ENCODE measurements around the gene SPAG16. TPM values are rescaled to one million over a fixed set of nuclear protein-coding genes. Genes with fewer than 3 reads are reported as not detected.
A peak's percentile ranks its signal among the peaks of the same experiment; 100 is the strongest.

Gene SPAG16
- polyA plus RNA-seq, 4 donors = 52.3 to 69.7 (median 66.3) TPM

DNA sequence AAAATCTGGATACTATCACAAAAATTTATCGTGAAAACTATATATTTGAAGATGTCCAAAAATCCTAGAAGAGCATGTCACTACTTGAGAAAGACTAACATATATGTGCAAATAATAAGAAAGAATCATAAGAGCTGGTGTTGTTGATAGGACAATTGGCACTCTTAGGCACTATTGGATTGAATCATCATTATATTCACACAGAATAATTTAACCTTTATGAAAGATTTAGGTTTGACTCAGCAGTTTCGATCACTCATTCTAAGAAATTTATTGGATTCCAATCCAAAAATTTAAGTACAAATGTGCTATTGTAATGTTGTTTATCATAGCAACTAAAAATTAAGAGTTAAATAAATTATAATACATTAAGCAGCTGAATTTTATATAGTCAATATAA, 503.6 kb downstream of the SPAG16 start:
- no peak for DNase-seq (ENCODE audit: low read depth in 4 of 4, low spot score in 2 of 4)

DNA sequence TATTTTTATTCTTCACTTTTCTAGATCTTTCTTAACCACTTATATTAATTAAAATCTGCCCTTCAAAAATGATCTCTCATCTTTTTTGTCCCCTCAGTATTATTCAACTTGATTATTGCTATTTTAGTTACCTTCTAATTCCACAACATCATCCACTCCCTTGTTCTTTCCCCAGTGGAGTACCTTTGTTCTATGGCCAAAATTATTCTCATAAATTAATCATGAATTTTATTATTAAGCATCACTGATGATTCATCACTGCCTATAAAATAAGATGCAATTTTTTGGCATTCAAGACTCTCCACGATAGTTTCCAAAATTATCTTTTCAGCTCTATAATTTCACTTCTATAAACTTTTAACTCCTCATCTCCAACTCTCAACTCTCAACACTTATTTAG, 505.7 kb downstream of the SPAG16 start:
- no peak for DNase-seq (ENCODE audit: low read depth in 4 of 4, low spot score in 2 of 4)

DNA sequence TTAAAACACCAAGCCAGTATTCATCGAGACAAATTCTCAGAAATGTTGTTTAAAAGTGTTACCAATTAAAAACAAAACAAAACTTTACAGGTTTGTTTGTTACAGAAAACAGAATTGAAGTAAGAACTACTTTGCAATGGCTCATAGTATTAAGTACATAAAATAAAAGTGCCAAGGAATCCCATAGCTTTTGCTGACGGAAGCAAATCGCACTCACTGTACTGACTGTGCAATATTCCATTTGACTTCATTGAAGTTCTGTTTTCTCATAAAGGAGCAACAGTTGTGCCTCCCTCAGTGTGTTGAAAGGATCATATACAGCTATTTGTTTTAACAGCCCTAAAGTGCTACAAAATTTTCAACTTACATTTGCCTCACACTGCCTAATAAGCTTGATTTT, 507.8 kb downstream of the SPAG16 start:
- DNase-seq (ENCODE audit: low read depth in 4 of 4, low spot score in 2 of 4) = no peak

DNA sequence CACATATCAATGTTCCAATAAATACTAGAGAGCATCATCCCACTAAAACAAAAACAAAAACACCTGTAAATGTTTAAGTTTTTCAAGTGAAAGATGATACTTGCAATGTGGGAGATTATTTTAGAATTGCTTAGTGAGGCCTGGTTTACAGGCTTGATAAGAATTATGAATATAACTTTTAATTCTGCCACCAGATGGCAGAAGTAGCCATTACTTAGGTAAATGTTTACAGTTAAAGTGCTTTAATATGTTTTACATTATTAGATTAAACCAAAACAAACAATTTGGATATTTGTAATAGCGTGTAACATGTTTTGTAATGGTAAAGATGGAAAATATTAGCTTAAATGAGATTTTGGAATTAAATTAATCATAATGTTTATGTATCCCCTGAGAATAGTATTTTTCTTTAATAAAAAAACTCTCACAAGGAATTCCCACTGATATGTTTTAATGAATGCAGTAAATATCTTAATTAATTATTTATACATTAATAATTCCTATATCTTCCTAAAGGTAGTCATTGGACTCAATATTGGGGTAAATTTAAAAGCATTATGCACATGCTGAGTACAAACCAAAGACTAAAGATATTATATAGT, 522.0 kb downstream of the SPAG16 start:
- peak in 1 of 4 donors; percentile 9 for DNase-seq (ENCODE audit: low read depth in 4 of 4, low spot score in 2 of 4)

DNA sequence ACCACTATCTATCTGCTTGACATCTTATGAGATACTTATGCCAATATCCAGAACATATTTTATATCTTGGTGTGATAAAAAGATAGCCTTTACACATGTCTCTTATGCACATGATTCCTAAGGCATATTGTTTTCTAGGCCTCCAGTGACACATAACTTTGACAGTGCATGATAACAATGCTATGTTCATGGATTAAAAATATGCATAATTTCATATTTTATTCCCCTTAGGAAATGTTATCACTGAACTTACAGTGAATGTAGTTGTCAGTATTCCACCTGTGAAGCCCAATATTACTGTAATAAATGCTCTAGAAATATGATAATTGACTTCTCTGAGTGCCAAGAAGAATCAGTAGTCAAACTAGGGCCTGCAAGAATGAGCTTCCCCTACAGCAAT, 532.3 kb downstream of the SPAG16 start:
- DNase-seq (ENCODE audit: low read depth in 4 of 4, low spot score in 2 of 4) = no peak

DNA sequence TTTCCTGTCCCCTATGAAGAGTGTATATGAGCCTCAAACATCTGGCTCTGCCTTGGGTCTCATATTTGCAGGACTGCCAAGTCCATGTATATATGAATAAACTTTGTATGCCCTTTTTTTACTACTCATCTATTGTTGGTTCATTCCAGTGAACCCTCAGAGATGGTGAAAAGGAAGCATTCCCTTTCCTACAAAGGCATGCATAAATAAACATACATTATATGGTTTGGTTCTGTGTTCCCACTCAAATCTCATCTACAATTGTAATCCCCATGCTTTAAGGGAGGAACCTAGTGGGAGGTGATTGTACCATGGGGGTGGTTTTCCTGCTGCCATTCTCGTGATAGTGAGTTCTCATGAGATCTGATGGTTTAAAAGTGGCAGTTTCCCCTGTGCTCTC, 534.2 kb downstream of the SPAG16 start:
- no peak for DNase-seq (ENCODE audit: low read depth in 4 of 4, low spot score in 2 of 4)

DNA sequence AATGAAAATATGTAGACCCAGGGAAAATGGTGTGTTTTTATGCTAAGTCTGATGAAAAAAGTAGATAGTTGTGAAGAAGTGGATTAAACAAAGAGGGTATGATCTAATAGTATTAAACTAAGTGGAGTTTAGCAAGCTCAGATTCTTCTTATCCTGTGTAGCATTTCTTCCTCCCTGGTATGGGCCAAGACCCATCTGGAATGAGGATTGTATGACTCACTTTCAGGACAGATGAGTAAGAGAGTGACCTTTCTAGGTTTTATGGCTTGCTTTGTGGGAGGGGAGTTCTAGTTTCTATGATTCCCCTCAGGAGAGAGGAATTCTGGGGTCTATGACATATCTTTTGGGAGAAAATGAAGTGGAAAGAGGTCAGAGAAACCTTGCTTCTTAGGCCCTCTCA, 550.1 kb downstream of the SPAG16 start:
- no peak for DNase-seq (ENCODE audit: low read depth in 4 of 4, low spot score in 2 of 4)

DNA sequence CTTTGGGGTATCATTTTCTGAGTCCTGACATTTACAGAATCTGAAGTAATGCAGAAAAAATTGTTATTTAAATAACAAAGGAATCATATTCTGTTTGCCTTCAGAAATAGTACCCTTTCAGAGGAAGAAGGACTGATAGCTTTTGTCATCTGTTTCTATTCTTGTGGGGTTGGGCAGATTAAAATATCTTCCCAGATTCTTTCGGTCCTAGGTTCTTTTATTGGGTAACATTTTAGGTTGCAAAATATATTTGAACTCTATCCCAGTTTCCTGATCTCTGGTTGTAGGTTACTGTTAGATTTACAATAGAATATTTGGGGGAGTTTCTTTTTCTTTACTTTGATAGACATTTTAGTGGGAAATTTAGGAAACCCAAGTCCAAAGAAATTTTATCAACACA, 550.5 kb downstream of the SPAG16 start:
- DNase-seq (ENCODE audit: low read depth in 4 of 4, low spot score in 2 of 4) = no peak

DNA sequence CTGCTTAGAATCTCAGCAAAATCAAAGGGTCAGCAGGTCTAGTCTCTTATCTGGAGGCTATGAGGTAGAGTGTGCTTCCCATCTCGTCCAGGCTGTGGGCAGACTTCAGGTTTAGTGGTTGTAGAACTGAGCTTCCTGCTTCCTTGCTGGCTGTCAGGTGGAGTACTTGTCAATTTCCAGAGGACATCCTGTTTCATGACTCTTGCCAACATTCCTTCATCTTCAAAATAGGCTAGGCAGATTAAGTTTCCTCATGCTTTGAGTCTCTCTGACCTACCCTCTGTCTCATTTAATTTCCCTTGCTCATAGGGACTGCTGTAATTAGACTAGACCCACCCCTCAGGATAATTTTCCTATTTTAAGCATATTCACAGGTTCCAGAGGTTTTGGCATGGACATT, 562.6 kb downstream of the SPAG16 start:
- no peak for DNase-seq (ENCODE audit: low read depth in 4 of 4, low spot score in 2 of 4)

DNA sequence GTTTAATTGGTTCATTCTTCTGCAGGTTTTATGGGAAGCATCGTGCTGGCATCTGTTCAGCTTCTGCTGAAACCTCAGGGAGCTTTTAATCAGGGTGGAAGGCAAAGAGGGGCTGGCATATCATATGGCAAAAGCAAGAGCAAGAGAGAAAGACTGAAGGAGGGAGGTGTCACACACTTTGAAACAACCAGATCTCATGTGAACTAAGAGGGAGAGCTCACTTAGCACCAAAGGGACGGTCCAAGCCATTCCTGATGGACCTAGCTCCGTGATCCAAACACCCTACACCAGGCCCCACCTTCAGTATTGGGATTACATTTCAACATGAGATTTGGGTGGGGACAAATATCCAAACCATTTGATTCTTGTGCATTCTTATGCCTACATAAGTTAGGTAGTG, 563.1 kb downstream of the SPAG16 start:
- DNase-seq (ENCODE audit: low read depth in 4 of 4, low spot score in 2 of 4) = no peak

DNA sequence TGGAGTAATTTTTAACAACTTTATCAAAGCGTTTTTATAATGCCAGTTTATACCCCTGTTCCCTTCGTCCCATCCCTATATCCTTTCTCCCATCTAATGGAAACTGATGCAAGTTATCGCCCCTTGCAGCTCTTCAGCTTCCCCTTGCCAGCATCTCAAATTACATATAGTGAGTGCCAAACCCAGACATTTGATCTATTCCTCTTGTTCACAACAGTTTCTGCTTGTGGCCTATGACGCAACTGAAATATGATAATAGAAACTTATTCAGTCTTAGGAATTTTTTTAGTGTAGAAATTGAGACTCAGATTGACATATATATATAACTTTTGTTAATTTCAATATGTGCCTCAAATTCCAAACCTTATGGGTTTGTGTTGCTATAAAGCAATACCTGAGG, 564.4 kb downstream of the SPAG16 start:
- DNase-seq (ENCODE audit: low read depth in 4 of 4, low spot score in 2 of 4) = no peak

DNA sequence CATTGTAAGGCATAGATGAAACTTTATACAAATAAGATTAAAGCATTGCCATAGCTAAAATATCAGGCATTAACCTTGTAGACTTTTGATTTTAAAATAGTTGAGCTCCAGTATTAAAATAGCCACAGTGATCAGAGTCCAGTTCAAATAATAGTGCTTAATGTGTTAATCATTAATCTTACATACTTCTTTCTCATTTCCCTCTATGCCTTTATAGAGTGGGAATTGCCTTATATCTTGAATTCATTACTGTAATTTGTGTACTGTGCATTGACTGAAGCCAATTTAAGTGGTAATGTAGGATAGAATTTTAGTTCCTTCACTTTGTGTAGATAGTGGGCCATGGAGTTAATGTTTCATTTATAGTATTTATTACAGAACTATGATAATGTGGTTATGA, 577.4 kb downstream of the SPAG16 start:
- no peak for DNase-seq (ENCODE audit: low read depth in 4 of 4, low spot score in 2 of 4)

DNA sequence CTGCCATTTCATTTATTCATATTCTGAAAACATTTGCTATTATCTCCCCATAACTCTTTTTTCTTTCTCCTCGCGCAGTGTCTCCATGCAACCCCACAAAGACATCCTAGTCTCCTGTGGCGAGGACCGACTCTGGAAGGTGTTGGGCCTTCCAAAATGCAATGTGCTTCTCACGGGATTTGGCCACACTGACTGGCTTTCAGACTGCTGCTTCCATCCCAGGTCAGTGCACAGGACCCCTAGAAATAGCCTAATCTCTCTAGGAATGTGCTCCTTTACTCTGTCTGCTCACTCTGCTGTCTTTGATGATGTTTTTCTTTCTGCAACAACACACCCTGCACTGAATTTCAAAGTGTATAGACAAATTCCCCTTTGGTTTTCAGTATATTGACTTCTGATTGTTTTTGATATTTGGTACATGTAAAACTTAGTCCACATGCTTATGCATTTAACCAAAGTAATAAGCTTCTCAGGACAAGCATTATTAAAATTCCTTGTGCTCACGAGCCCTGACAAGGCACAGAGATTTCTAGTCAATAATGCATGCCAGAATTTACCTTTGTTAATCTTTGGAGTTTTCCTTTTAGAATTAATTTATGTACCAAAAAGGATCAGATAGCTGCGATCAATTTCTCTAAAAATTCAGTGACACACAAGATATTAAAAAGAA, 578.3 kb downstream of the SPAG16 start:
- no peak for DNase-seq (ENCODE audit: low read depth in 4 of 4, low spot score in 2 of 4)

DNA sequence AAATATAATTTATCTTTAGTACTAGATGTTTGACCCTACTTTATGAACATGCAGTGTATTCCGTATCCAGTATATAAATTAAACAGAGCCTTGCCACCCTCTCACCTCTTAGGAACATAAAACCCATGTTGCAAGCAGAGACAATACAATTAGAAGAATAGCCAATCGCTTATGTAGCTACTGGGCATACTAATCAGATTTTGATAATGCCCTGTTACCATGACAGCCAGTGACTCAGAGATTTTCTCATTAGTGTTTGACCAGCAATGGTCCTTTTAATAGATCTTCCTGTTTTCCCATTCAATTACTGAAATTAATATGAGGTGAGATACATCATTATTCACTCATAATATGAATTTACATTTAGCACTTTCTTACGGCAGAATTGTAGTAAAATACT, 579.3 kb downstream of the SPAG16 start:
- DNase-seq (ENCODE audit: low read depth in 4 of 4, low spot score in 2 of 4) = no peak

DNA sequence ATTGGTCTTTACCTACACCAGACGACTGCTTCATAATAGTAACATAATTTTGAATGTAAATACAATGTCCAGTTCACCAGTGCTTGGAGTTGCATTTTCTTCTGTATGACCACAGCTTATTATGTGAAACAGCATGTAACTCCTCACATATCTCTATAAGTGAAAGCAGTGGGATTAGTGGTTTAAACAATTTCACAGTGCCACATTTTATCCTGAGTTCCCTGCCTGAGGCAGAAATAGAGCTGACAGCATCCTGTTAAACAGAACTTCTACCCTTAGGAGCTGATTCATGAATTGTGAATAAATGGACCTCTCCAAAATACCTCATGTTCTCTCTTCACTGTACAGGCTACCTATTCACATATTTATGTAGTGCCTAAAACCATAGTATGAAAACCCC, 584.3 kb downstream of the SPAG16 start:
- DNase-seq (ENCODE audit: low read depth in 4 of 4, low spot score in 2 of 4) = no peak

DNA sequence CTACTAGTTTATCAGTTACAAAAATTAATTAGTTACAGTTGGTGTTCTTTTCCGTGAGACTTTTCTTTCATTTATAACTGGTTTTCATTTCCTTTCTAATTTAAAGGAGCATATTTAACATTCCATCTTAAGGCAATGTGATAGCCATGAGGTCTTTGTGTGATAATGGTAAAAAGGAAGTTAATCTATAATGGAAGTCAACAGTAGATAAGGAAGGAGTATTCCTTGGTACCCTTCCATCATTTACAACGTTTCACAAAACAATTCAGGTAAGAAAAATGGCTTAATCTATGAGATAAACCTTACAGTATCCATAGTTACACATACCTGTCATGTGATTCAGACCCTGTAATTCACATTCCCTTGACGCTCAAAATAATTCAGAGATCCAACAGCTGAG, 601.2 kb downstream of the SPAG16 start:
- no peak for DNase-seq (ENCODE audit: low read depth in 4 of 4, low spot score in 2 of 4)

DNA sequence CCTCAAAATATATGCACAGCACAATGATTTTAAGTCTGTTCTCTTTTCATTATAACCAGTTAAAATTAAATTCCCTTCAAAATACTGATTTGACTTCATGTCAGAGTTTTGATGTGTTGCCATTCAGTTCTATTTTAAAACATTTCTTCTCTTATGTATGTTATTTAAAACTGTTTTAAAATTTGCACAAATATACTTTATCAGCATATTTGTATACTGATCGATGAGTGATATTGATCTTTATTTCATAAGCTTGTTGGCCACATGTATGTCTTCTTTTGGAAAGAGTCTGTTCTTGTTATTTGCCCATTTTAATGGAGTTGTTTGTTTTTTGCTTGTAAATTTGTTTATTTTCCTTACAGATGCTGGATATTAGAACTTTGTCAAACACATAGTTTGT, 630.2 kb downstream of the SPAG16 start:
- no peak for DNase-seq (ENCODE audit: low read depth in 4 of 4, low spot score in 2 of 4)

DNA sequence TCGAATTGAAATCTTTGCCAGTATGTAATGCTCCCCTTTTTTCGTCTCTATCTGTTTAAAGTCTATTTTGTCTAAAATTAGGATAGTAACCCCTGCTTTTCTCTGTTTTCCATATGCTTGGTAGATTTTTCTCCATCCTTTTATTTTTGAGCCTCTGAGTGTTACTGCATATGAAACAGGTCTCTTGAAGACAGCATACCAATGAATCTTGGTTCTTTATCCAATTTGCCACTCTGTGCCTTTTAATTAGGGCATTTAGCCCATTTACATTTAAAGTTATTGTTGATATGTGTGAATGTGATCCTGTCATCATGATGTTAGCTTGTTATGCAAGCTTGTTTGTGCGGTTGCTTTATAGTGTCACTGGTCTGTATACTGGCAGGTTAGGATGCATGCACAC, 635.8 kb downstream of the SPAG16 start:
- no peak for DNase-seq (ENCODE audit: low read depth in 4 of 4, low spot score in 2 of 4)

DNA sequence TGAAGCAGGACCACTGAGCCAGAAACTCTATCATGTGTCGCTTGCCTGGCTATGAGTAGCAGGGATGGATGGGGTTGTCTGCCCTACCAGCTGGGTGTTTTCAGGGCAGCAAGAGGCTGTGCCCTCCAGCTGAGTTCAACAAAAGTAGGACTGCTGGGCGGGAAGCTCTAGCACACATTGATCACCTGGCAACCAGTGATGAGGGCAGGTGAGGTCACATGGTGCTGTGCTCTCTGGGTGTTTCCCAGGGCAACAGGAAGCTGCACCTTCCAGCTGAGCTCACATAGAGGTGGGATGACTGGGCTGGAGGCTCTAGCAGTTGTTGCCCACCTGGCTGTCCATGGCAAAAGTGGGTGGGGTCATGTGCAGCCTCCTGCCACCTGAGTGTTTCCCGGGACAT, 639.3 kb downstream of the SPAG16 start:
- DNase-seq (ENCODE audit: low read depth in 4 of 4, low spot score in 2 of 4) = no peak

DNA sequence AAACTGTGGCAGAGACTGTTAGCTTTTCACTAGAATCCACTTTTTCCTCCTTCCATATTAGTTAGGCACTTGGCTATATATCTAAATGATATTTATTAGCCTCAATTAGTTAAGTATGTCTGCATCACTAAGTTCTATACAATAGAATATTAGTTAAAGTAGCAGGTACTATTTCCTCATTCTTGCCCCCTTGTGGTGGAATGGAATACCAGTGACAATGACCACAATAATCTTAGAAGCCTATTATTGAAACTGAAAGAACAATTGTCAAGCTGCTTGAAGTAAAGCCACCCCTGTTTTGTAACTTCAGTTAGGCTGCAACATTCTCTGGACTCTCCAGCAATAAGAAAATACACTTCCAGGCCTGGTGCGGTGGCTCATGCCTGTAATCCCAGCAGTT, 650.3 kb downstream of the SPAG16 start:
- DNase-seq (ENCODE audit: low read depth in 4 of 4, low spot score in 2 of 4) = no peak

DNA sequence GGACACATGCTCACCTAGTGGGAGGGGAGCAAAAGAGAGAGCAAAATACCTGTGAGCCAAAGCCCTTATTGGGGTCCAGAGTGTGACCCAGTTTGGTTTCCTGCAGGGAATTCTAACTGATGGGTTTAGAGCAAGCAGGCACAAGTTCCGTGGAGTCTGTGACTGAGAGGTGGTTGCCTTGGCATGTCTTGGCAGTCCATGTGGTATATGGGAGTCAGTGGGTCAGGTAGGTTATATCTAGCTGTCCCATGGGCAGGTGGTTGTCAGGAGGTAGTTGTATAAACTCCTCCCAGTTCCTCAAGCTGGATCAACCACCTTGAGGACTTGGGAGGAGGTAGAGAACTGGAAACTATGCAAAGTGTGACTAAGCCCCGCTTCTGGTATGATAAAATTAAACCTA, 673.8 kb downstream of the SPAG16 start:
- no peak for DNase-seq (ENCODE audit: low read depth in 4 of 4, low spot score in 2 of 4)

DNA sequence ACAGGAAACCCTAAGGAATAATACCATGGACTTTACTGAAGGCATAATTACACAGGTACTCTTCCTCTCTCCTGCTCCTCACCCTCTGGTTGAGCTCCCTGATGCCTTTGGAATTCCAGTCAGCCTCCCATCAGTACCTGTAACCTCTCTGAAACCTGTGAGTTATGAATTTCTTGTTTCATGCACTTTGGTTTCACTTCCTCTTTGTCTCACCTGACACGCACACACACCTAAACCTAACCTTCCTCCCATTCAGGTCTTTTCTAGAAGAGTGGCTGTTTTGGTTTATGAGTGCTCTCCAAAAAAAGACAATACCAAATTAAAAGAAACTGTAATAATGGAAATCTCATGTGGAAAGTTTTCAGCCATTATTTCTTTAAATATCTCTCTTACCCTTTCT, 675.3 kb downstream of the SPAG16 start:
- no peak for DNase-seq (ENCODE audit: low read depth in 4 of 4, low spot score in 2 of 4)

DNA sequence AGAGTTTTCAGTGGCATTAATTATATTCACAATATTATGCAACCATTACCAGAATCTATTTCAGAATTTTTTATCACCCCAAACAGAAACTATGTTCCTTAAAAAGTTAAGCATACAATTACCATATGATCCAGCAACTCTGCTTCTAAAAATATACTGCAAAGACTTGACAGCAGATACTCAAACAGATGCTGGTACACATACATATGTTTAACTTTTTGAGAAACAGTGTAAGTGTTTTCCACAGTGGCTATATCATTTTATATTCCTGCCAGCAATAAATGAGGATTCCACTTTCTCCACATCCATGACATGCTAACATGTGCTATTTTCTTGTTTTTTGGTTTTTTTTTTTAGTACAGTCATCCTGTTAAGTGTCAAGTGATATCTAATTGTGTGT, 687.3 kb downstream of the SPAG16 start:
- DNase-seq (ENCODE audit: low read depth in 4 of 4, low spot score in 2 of 4) = no peak
